K562 (cell line): ENCODE data around the gene KLHL18. TPM values are rescaled to one million over a fixed set of nuclear protein-coding genes. Genes with fewer than 3 reads are reported as not detected.

Source experiments
- ARID1B ChIP-seq: fragments of 450-650 bp; IDR thresholded peaks from 2 replicates; pipeline ENCODE4 v1.6.1; 2016; ENCODE audit warnings: antibody characterized with exemption, mild to moderate bottlenecking, inconsistent platforms
- ARID2 ChIP-seq: fragments of 450-650 bp; IDR thresholded peaks from 2 replicates; pipeline ENCODE4 v1.6.1; 2017; ENCODE audit warnings: antibody characterized with exemption, mild to moderate bottlenecking
- BRF1 ChIP-seq: IDR thresholded peaks from 3 replicates; pipeline ENCODE4 v1.6.1; 2011; ENCODE audit warnings: borderline replicate concordance, mild to moderate bottlenecking; ENCODE audit not compliant: insufficient read length; ENCODE audit errors: extremely low read depth
- CREB3 ChIP-seq: fragments of 450-650 bp; conservative IDR thresholded peaks from 2 replicates; pipeline ENCODE4 v1.6.1; 2016; ENCODE audit warnings: missing genetic modification characterization, low read depth, mild to moderate bottlenecking, missing compliant biosample characterization, moderate library complexity
- CREM ChIP-seq: IDR thresholded peaks from 2 replicates; pipeline ENCODE4 v1.6.1; 2014; ENCODE audit warnings: antibody characterized with exemption, low read depth
- CXXC5 ChIP-seq: fragments of 250-450 bp; sonication (Bioruptor Pico); IDR thresholded peaks from 2 replicates; pipeline ENCODE4 v1.8.0; 2022; ENCODE audit warnings: inconsistent platforms, mild to moderate bottlenecking, moderate library complexity
- FOS ChIP-seq: IDR thresholded peaks from 3 replicates; pipeline ENCODE4 v1.6.1; 2011; ENCODE audit not compliant: insufficient read length; ENCODE audit errors: extremely low read depth
- HDAC1 ChIP-seq, 2 experiments: fragments of 450-650 bp; IDR thresholded peaks; 2 replicates each; pipeline ENCODE4 v1.6.1; 2016 to 2017; ENCODE audit warnings: inconsistent platforms in 1 of 2, mild to moderate bottlenecking in 1 of 2, moderate library complexity in 1 of 2
- HDGF ChIP-seq: fragments of 450-650 bp; IDR thresholded peaks from 2 replicates; pipeline ENCODE4 v1.6.1; 2016
- HINFP ChIP-seq: fragments of 450-650 bp; conservative IDR thresholded peaks from 2 replicates; pipeline ENCODE4 v1.6.1; 2016; ENCODE audit warnings: missing genetic modification characterization, low read depth, mild to moderate bottlenecking, control low read depth, missing compliant biosample characterization
- HMG20A ChIP-seq: fragments of 450-650 bp; formaldehyde crosslinking; conservative IDR thresholded peaks from 2 replicates; pipeline ENCODE4 v1.4.0; 2020; ENCODE audit warnings: mild to moderate bottlenecking, mixed read lengths
- KDM5B ChIP-seq: fragments of 200-600 bp; sonication (generic); IDR thresholded peaks from 2 replicates; pipeline ENCODE4 v1.6.1; 2012; ENCODE audit warnings: low read depth, mild to moderate bottlenecking, moderate library complexity, low read length, control low read depth, inconsistent platforms; ENCODE audit not compliant: insufficient replicate concordance
- KLF10 ChIP-seq: fragments of 250-450 bp; sonication (Bioruptor Pico); IDR thresholded peaks from 2 replicates; pipeline ENCODE4 v1.6.1; 2021; ENCODE audit warnings: matching md5 sums
- KLF13 ChIP-seq: fragments of 450-650 bp; IDR thresholded peaks from 2 replicates; pipeline ENCODE4 v1.6.1; 2016; ENCODE audit warnings: missing genetic modification characterization, low read depth, mild to moderate bottlenecking, missing compliant biosample characterization, moderate library complexity, borderline replicate concordance
- LEF1 ChIP-seq: fragments of 450-650 bp; IDR thresholded peaks from 2 replicates; pipeline ENCODE4 v1.6.1; 2016; ENCODE audit warnings: mild to moderate bottlenecking
- MEF2A ChIP-seq: IDR thresholded peaks from 2 replicates; pipeline ENCODE4 v1.6.1; 2011; ENCODE audit warnings: low read depth, mild to moderate bottlenecking, low read length, moderate library complexity; ENCODE audit not compliant: control insufficient read depth
- NELFE ChIP-seq: IDR thresholded peaks from 2 replicates; pipeline ENCODE4 v1.6.1; 2011; ENCODE audit warnings: mild to moderate bottlenecking; ENCODE audit not compliant: insufficient read depth, insufficient read length
- PCBP1 ChIP-seq: fragments of 200-400 bp; formaldehyde crosslinking; IDR thresholded peaks from 2 replicates; pipeline ENCODE4 v1.6.1; 2018; ENCODE audit warnings: mild to moderate bottlenecking, low read depth, low read length; ENCODE audit not compliant: poor library complexity, severe bottlenecking
- POLR2A ChIP-seq: fragments of 450-650 bp; conservative IDR thresholded peaks from 2 replicates; pipeline ENCODE4 v1.6.1; 2016
- RFX7 ChIP-seq: fragments of 250-450 bp; sonication (Bioruptor Pico); IDR thresholded peaks from 2 replicates; pipeline ENCODE4 v1.5.1; 2021; ENCODE audit warnings: mild to moderate bottlenecking
- SAP30 ChIP-seq: fragments of 200-600 bp; sonication (generic); IDR thresholded peaks from 2 replicates; pipeline ENCODE4 v1.6.1; 2012; ENCODE audit warnings: borderline replicate concordance, low read depth, mild to moderate bottlenecking, moderate library complexity, low read length, control low read depth, inconsistent platforms; ENCODE audit not compliant: insufficient read depth, poor library complexity, severe bottlenecking
- SRSF7 ChIP-seq: fragments of 200-400 bp; formaldehyde crosslinking; optimal IDR thresholded peaks from 2 replicates; pipeline ENCODE3; 2017; ENCODE audit warnings: mild to moderate bottlenecking, low read depth, low read length
- TCF7L2 ChIP-seq: fragments of 150-350 bp; IDR thresholded peaks from 2 replicates; pipeline ENCODE4 v1.6.1; 2016; ENCODE audit warnings: low read depth, mild to moderate bottlenecking, low read length, moderate library complexity
- ZC3H4 ChIP-seq: sonication (generic); formaldehyde crosslinking; IDR thresholded peaks from 2 replicates; pipeline ENCODE4 v1.9.0; 2021; ENCODE audit warnings: missing genetic modification reagents, borderline replicate concordance
- ZFP30 ChIP-seq: fragments of 250-450 bp; sonication (Bioruptor Pico); IDR thresholded peaks from 2 replicates; pipeline ENCODE4 v1.8.0; 2022; ENCODE audit warnings: moderate library complexity, mild to moderate bottlenecking, inconsistent platforms, borderline replicate concordance
- ZFP36 ChIP-seq: fragments of 150-350 bp; IDR thresholded peaks from 2 replicates; pipeline ENCODE4 v1.6.1; 2018; ENCODE audit warnings: low read length, low read depth; ENCODE audit not compliant: partially characterized antibody
- ZNF174 ChIP-seq: fragments of 250-450 bp; sonication (Bioruptor Pico); IDR thresholded peaks from 2 replicates; pipeline ENCODE4 v1.4.0; 2020; ENCODE audit warnings: mild to moderate bottlenecking
- ZNF217 ChIP-seq: sonication (generic); formaldehyde crosslinking; IDR thresholded peaks from 2 replicates; pipeline ENCODE4 v1.8.0; 2022; ENCODE audit warnings: mild to moderate bottlenecking, missing genetic modification reagents
- ZSCAN29 ChIP-seq: fragments of 450-650 bp; IDR thresholded peaks from 2 replicates; pipeline ENCODE4 v1.6.1; 2017
- polyA plus RNA-seq, 8 experiments: library from polyadenylated mRNA; depleted of rRNA in 4 of 8; stranded (reverse) in 5 of 8; unstranded in 3 of 8; fragments of >200 nt; fragmentation: Nextera tagmentation in 2 of 8; fragmentation: Illumina TruSeq in 1 of 8; extraction: Ambion mirVana in 2 of 8; extraction: Trizol in 1 of 8; gene quantifications; 2 replicates each; pipeline versions ENCODE4 v1.2.1 to v1.2.3, GENCODE V29; 2011 to 2014; ENCODE audit warnings: inconsistent platforms in 1 of 8, missing spikeins in 1 of 8
- total RNA-seq, 7 experiments: library from RNA; depleted of rRNA in 6 of 7; stranded (reverse); fragments of >200 nt in 6 of 7; fragmentation: Illumina TruSeq in 2 of 7; extraction: Trizol in 2 of 7; gene quantifications; 2 replicates each; pipeline versions ENCODE4 v1.2.1 to v1.2.3, GENCODE V29; 2011 to 2021; ENCODE audit warnings: low replicate concordance in 1 of 7

KLHL18 gene
- total and polyA plus RNA-seq, 9 of the 15 experiments (the other 6 are each of a cell fraction or from before 2014, with no cell fraction given): 26.7 to 97.5 (median 48.7) TPM

GRCh38 chr3:47266709-47267489, 15.8 kb upstream of the KLHL18 start (continued):
- TF ChIP-seq MEF2A: peak; percentile 94
- TF ChIP-seq KLF10 (CRISPR knock-in tag): no peak
- no peak for TF ChIP-seq HMG20A (CRISPR knock-in tag)
- TF ChIP-seq ZSCAN29: no peak
- no peak for TF ChIP-seq ZFP36
- TF ChIP-seq KDM5B: no peak
- TF ChIP-seq PCBP1: no peak
- TF ChIP-seq HDAC1 (IDR thresholded peaks at IDR 0.05): peak in 1 of 2 experiments; percentile 72; a peak in 2 of 4 replicates
- TF ChIP-seq HDGF: no peak
- peak; percentile 63 for TF ChIP-seq FOS
- no peak for TF ChIP-seq POLR2A
- TF ChIP-seq ZC3H4 (CRISPR knock-in tag): no peak
- no peak for TF ChIP-seq SRSF7
- no peak for TF ChIP-seq CREB3 (tag)
- no peak for TF ChIP-seq KLF13 (tag)
- no peak; the same call in 1 of the 2 replicates for TF ChIP-seq CREM
- TF ChIP-seq LEF1: peak; percentile 64; the same call in 1 of the 2 replicates
- TF ChIP-seq RFX7: no peak
- TF ChIP-seq ZNF217 (CRISPR knock-in tag): no peak
- TF ChIP-seq HINFP (tag): no peak
- no peak for TF ChIP-seq SAP30
- TF ChIP-seq ZFP30 (CRISPR knock-in tag): no peak
- TF ChIP-seq NELFE: no peak
- no peak for TF ChIP-seq BRF1
- TF ChIP-seq ARID2: no peak
- no peak for TF ChIP-seq TCF7L2
- TF ChIP-seq CXXC5: no peak
- TF ChIP-seq ARID1B: peak; percentile 91
- no peak for TF ChIP-seq ZNF174 (CRISPR knock-in tag)
